ENCODE measurements around the gene LYZL4. TPM values are rescaled to one million over a fixed set of nuclear protein-coding genes. Genes with fewer than 3 reads are reported as not detected.

LYZL4 gene
- total RNA-seq, 1 donor from 2014 or later = not detected

GRCh38 chr3:42430781-42431532 is 20.5 kb upstream of the LYZL4 start:
- DNase-seq (ENCODE audit: low spot score in 2 of 2) = no peak
- no peak for FAIRE-seq

- DNase-seq (ENCODE audit: low spot score in 2 of 2) (no peak), FAIRE-seq (no peak)
Measured at GRCh38 chr3:42428830-42429229, 18.4 kb upstream of the LYZL4 start.

- no peak for FAIRE-seq
- no peak for DNase-seq (ENCODE audit: low spot score in 2 of 2)
Measured at GRCh38 chr3:42425736-42426407, 15.5 kb upstream of the LYZL4 start.

- FAIRE-seq = no peak
- no peak for DNase-seq (ENCODE audit: low spot score in 2 of 2)
Measured at GRCh38 chr3:42424911-42425310, 14.5 kb upstream of the LYZL4 start.

GRCh38 chr3:42421818-42422796 is 11.7 kb upstream of the LYZL4 start:
- DNase-seq (ENCODE audit: low spot score in 2 of 2) (no peak), FAIRE-seq (no peak)

GRCh38 chr3:42419563-42419962 is 9.2 kb upstream of the LYZL4 start:
- no peak for FAIRE-seq
- no peak for DNase-seq (ENCODE audit: low spot score in 2 of 2)

GRCh38 chr3:42412526-42413155 is 2.2 kb upstream of the LYZL4 start:
- FAIRE-seq (no peak), DNase-seq (ENCODE audit: low spot score in 2 of 2) (no peak)

GRCh38 chr3:42411429-42411828 is 1.0 kb upstream of the LYZL4 start:
- FAIRE-seq = no peak

GRCh38 chr3:42408156-42408555 is 2.3 kb downstream of the LYZL4 start:
- DNase-seq (ENCODE audit: low spot score in 2 of 2) (no peak), FAIRE-seq (no peak)

More at GRCh38 chr3:42411429-42411828, 1.0 kb upstream of the LYZL4 start:
- DNase-seq (ENCODE audit: low spot score in 2 of 2) = no peak

- DNase-seq (ENCODE audit: low spot score in 2 of 2) = no peak
- no peak for FAIRE-seq
Measured at GRCh38 chr3:42406727-42407450, 3.5 kb downstream of the LYZL4 start.

- FAIRE-seq = no peak
- DNase-seq (ENCODE audit: low spot score in 2 of 2) = no peak
Measured at GRCh38 chr3:42405857-42406256, 4.6 kb downstream of the LYZL4 start.

GRCh38 chr3:42403737-42404136 is 6.7 kb downstream of the LYZL4 start:
- no peak for FAIRE-seq
- no peak for DNase-seq (ENCODE audit: low spot score in 2 of 2)

- DNase-seq (ENCODE audit: low spot score in 2 of 2) (no peak), FAIRE-seq (no peak)
Measured at GRCh38 chr3:42402394-42403096, 7.9 kb downstream of the LYZL4 start.

GRCh38 chr3:42398080-42398479 is 12.3 kb downstream of the LYZL4 start:
- DNase-seq (ENCODE audit: low spot score in 2 of 2) (no peak), FAIRE-seq (no peak)

GRCh38 chr3:42397644-42398043 is 12.8 kb downstream of the LYZL4 start:
- FAIRE-seq (no peak), DNase-seq (ENCODE audit: low spot score in 2 of 2) (no peak)

GRCh38 chr3:42394579-42395288 is 15.7 kb downstream of the LYZL4 start:
- FAIRE-seq = no peak
- no peak for DNase-seq (ENCODE audit: low spot score in 2 of 2)

- DNase-seq (ENCODE audit: low spot score in 2 of 2) = no peak
- no peak for FAIRE-seq
Measured at GRCh38 chr3:42387802-42388651, 22.4 kb downstream of the LYZL4 start.

Measured in frontal cortex (tissue), 4 donors.